GM18502 (cell line): ENCODE data around the gene TRIP13.
"Not testable (repeated sequence)": the region's sequence is repeated elsewhere in the genome, so short reads cannot be mapped to it uniquely, and the experiment has no call there.

Experiments used
- ATAC-seq: cut with Tn5 transposase; IDR thresholded peaks from one replicate; pipeline ENCODE4 v1.9.1; 2021; ENCODE audit warnings: mild to moderate bottlenecking; ENCODE audit not compliant: unreplicated experiment, poor library complexity

Gene TRIP13

GRCh38 chr5:871596-872298 lies 20.9 kb upstream of the TRIP13 start:
- ATAC-seq: no peak

- no peak for ATAC-seq
Observed at GRCh38 chr5:872301-872700, 20.4 kb upstream of the TRIP13 start.

GRCh38 chr5:873328-873727 lies 19.4 kb upstream of the TRIP13 start:
- no peak for ATAC-seq

- ATAC-seq: no peak
Observed at GRCh38 chr5:875931-876330, 16.8 kb upstream of the TRIP13 start.

- no peak for ATAC-seq
Observed at GRCh38 chr5:876398-877365, 16.0 kb upstream of the TRIP13 start.

GRCh38 chr5:878125-878524 lies 14.6 kb upstream of the TRIP13 start:
- ATAC-seq: no peak

- not testable (repeated sequence) for ATAC-seq
Observed at GRCh38 chr5:878677-879076, 14.0 kb upstream of the TRIP13 start.

GRCh38 chr5:880816-881550 lies 11.7 kb upstream of the TRIP13 start:
- no peak for ATAC-seq

GRCh38 chr5:881551-881935 lies 11.1 kb upstream of the TRIP13 start:
- ATAC-seq: no peak

GRCh38 chr5:882253-883183 lies 10.2 kb upstream of the TRIP13 start:
- no peak for ATAC-seq

GRCh38 chr5:883475-884181 lies 9.1 kb upstream of the TRIP13 start:
- ATAC-seq: no peak

GRCh38 chr5:884345-885126 lies 8.1 kb upstream of the TRIP13 start:
- no peak for ATAC-seq

- no peak for ATAC-seq
Observed at GRCh38 chr5:885127-885442, 7.6 kb upstream of the TRIP13 start.

- ATAC-seq: no peak
Observed at GRCh38 chr5:885529-885928, 7.2 kb upstream of the TRIP13 start.

GRCh38 chr5:886036-886435 lies 6.6 kb upstream of the TRIP13 start:
- ATAC-seq: no peak

GRCh38 chr5:886716-887325 lies 5.9 kb upstream of the TRIP13 start:
- ATAC-seq: no peak

- ATAC-seq: no peak
Observed at GRCh38 chr5:887947-888637, 4.6 kb upstream of the TRIP13 start.

GRCh38 chr5:888638-889035 lies 4.0 kb upstream of the TRIP13 start:
- ATAC-seq: no peak
